ENCODE measurements around the gene FOXD1. TPM values are rescaled to one million over a fixed set of nuclear protein-coding genes. Genes with fewer than 3 reads are reported as not detected.

The FOXD1 gene
- total and polyA plus RNA-seq, 2 of the 8 experiments (the other 6 are each of a cell fraction or from before 2014, with no cell fraction given): 0.11 to 1.1 TPM

GRCh38 chr5:73451224-73452130, 2.9 kb upstream of the FOXD1 start (continued):
- TF ChIP-seq RAD21 (IDR thresholded peaks at IDR 0.05 in 1 of 2, conservative IDR thresholded peaks at IDR 0.05 in 1 of 2; ENCODE audit: low read depth in 2 of 2, low read length in 2 of 2): peak; percentile 66 to 71
- no peak for TF ChIP-seq TAF7 (optimal IDR thresholded peaks at IDR 0.05; ENCODE audit: borderline replicate concordance, low read depth, low read length)
- peak; percentile 70 to 89; a peak in 3 of 4 replicates for TF ChIP-seq HDAC2 (IDR thresholded peaks at IDR 0.05; ENCODE audit: borderline replicate concordance in 1 of 2, low read depth in 2 of 2, low read length in 2 of 2)
- TF ChIP-seq EP300 (IDR thresholded peaks at IDR 0.05; ENCODE audit: borderline replicate concordance in 1 of 2, low read depth in 2 of 2, low read length in 2 of 2): no peak
- TF ChIP-seq, protein P1, sequence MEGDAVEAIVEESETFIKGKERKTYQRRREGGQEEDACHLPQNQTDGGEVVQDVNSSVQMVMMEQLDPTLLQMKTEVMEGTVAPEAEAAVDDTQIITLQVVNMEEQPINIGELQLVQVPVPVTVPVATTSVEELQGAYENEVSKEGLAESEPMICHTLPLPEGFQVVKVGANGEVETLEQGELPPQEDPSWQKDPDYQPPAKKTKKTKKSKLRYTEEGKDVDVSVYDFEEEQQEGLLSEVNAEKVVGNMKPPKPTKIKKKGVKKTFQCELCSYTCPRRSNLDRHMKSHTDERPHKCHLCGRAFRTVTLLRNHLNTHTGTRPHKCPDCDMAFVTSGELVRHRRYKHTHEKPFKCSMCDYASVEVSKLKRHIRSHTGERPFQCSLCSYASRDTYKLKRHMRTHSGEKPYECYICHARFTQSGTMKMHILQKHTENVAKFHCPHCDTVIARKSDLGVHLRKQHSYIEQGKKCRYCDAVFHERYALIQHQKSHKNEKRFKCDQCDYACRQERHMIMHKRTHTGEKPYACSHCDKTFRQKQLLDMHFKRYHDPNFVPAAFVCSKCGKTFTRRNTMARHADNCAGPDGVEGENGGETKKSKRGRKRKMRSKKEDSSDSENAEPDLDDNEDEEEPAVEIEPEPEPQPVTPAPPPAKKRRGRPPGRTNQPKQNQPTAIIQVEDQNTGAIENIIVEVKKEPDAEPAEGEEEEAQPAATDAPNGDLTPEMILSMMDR (IDR thresholded peaks at IDR 0.05; ENCODE audit: control extremely low read depth in 1 of 3, insufficient read depth in 1 of 3, low read depth in 1 of 3, low read length in 3 of 3): peak; percentile 66 to 89 (median 73)
- TF ChIP-seq HDAC6 (IDR thresholded peaks at IDR 0.05; ENCODE audit: low read depth, low read length): no peak
- TF ChIP-seq USF2 (IDR thresholded peaks at IDR 0.05; ENCODE audit: low read length): no peak
- peak; percentile 73 for TF ChIP-seq SUZ12 (IDR thresholded peaks at IDR 0.05; ENCODE audit: low read length)
- TF ChIP-seq CHD2 (IDR thresholded peaks at IDR 0.05; ENCODE audit: low read length): no peak
- no peak for TF ChIP-seq NANOG (IDR thresholded peaks at IDR 0.05; ENCODE audit: insufficient read depth, low read depth, low read length, poor library complexity, severe bottlenecking)
- TF ChIP-seq RXRA (IDR thresholded peaks at IDR 0.05; ENCODE audit: insufficient read depth, low read depth, low read length): no peak
- TF ChIP-seq TEAD4 (IDR thresholded peaks at IDR 0.05; ENCODE audit: low read depth, low read length): no peak
- TF ChIP-seq CHD1 (IDR thresholded peaks at IDR 0.05; ENCODE audit: low read depth, low read length): no peak

Measured in H1 (cell line).